CD14-positive monocyte (primary cell): Measurements from ENCODE around the gene PDE11A. TPM values are rescaled to one million over a fixed set of nuclear protein-coding genes. Genes with fewer than 3 reads are reported as not detected.

Source experiments
- DNase-seq, 3 donors: peaks; one replicate each; pipeline ENCODE4 v3.0.0-alpha.2; 2011 to 2022
- H2AFZ ChIP-seq: 2 replicates; pipeline ENCODE4 v1.6.0; 2012; ENCODE audit warnings: mild to moderate bottlenecking, low read depth, low read length, inconsistent platforms; ENCODE audit not compliant: insufficient read depth, poor library complexity, severe bottlenecking
- H3K27ac ChIP-seq, 2 donors: 1 replicate in 1 of 2; 2 replicates in 1 of 2; pipeline ENCODE4 v1.5.1; 2012 to 2013; ENCODE audit warnings: low read length in 2 of 2, control low read depth in 1 of 2, inconsistent platforms in 1 of 2, low read depth in 1 of 2, mild to moderate bottlenecking in 1 of 2
- H3K27me3 ChIP-seq, 2 donors: one replicate each; pipeline versions ENCODE4 v1.6.0 to v1.6.1; 2011 to 2013; ENCODE audit warnings: low read length in 2 of 2; ENCODE audit not compliant: control insufficient read depth in 2 of 2, insufficient read depth in 2 of 2
- H3K36me3 ChIP-seq, 2 donors: replicated peaks in 1 of 2; 1 replicate in 1 of 2; 2 replicates in 1 of 2; pipeline versions ENCODE4 v1.5.1 to v1.6.1; 2012 to 2013; ENCODE audit warnings: low read length in 2 of 2, control low read depth in 1 of 2, inconsistent platforms in 1 of 2, mild to moderate bottlenecking in 1 of 2; ENCODE audit not compliant: insufficient read depth in 2 of 2, control insufficient read depth in 1 of 2
- H3K4me1 ChIP-seq, 2 donors: 1 replicate in 1 of 2; 2 replicates in 1 of 2; pipeline versions ENCODE4 v1.5.1 to v1.6.1; 2012 to 2013; ENCODE audit warnings: low read length in 2 of 2, control low read depth in 1 of 2, inconsistent platforms in 1 of 2, mild to moderate bottlenecking in 1 of 2, moderate library complexity in 1 of 2; ENCODE audit not compliant: insufficient read depth in 2 of 2, control insufficient read depth in 1 of 2
- H3K4me2 ChIP-seq: replicated peaks from 2 replicates; pipeline ENCODE3; 2012; ENCODE audit warnings: low read length, moderate library complexity, mild to moderate bottlenecking; ENCODE audit not compliant: poor library complexity, severe bottlenecking; ENCODE audit errors: extremely low read depth
- H3K4me3 ChIP-seq, 3 experiments: fragments of 200-600 bp in 1 of 3; sonication (generic) in 1 of 3; replicated peaks in 1 of 3; 1 replicate in 2 of 3; 2 replicates in 1 of 3; pipeline ENCODE4 v1.5.1; 2011 to 2013; ENCODE audit warnings: low read length in 3 of 3, mild to moderate bottlenecking in 3 of 3, control low read depth in 2 of 3, low read depth in 2 of 3, inconsistent platforms in 1 of 3, moderate library complexity in 1 of 3
- H3K79me2 ChIP-seq: 2 replicates; pipeline ENCODE4 v1.6.0; 2012; ENCODE audit warnings: mild to moderate bottlenecking, control low read depth, inconsistent platforms, low read length, moderate library complexity; ENCODE audit not compliant: insufficient read depth
- H3K9ac ChIP-seq: 2 replicates; pipeline ENCODE4 v1.6.0; 2017; ENCODE audit warnings: low read length, mild to moderate bottlenecking; ENCODE audit not compliant: insufficient read depth, poor library complexity, severe bottlenecking
- H3K9me3 ChIP-seq, 2 donors: replicated peaks in 1 of 2; 1 replicate in 1 of 2; 2 replicates in 1 of 2; pipeline versions ENCODE4 v1.5.1 to v1.6.1; 2012 to 2013; ENCODE audit warnings: low read length in 2 of 2, control low read depth in 1 of 2; ENCODE audit not compliant: control insufficient read depth in 1 of 2, insufficient read depth in 1 of 2
- H4K20me1 ChIP-seq: 2 replicates; pipeline ENCODE4 v1.6.0; 2012; ENCODE audit warnings: mild to moderate bottlenecking, low read length, control low read depth, moderate library complexity; ENCODE audit not compliant: insufficient read depth
- H3K27ac Mint-ChIP-seq, 7 donors: one replicate each; pipeline ENCODE4 v1.8.0; 2020; ENCODE audit warnings: mild to moderate bottlenecking in 7 of 7, mixed read lengths in 7 of 7, moderate library complexity in 6 of 7, inconsistent platforms in 2 of 7
- H3K27me3 Mint-ChIP-seq, 3 donors: one replicate each; pipeline ENCODE4 v1.8.0; 2021 to 2022; ENCODE audit warnings: low read depth in 3 of 3, mild to moderate bottlenecking in 3 of 3, mixed read lengths in 3 of 3, moderate library complexity in 3 of 3, inconsistent platforms in 1 of 3
- H3K36me3 Mint-ChIP-seq, 2 donors: one replicate each; pipeline ENCODE4 v1.8.0; 2020; ENCODE audit warnings: mixed read lengths in 2 of 2, inconsistent platforms in 1 of 2, mild to moderate bottlenecking in 1 of 2
- H3K4me1 Mint-ChIP-seq: one replicate; pipeline ENCODE4 v1.8.0; 2020; ENCODE audit warnings: mild to moderate bottlenecking, mixed read lengths
- H3K4me3 Mint-ChIP-seq, 2 donors: one replicate each; pipeline ENCODE4 v1.8.0; 2020; ENCODE audit warnings: mild to moderate bottlenecking in 2 of 2, mixed read lengths in 2 of 2, moderate library complexity in 1 of 2
- H3K9me3 Mint-ChIP-seq, 7 donors: one replicate each; pipeline ENCODE4 v1.8.0; 2020 to 2022; ENCODE audit warnings: mixed read lengths in 7 of 7, mild to moderate bottlenecking in 6 of 7, moderate library complexity in 6 of 7, inconsistent platforms in 2 of 7
- WGBS: methylation state at CpG from one replicate; pipeline ENCODE4 v1.1.5; 2013; ENCODE audit warnings: missing lambda C conversion rate; ENCODE audit not compliant: insufficient coverage; 5-methylcytosine and 5-hydroxymethylcytosine counted together
- intact Hi-C, 2 donors: fragments of 100-400 bp; cut with micrococcal nuclease; formaldehyde crosslinking; loops; one replicate each; pipeline versions ENCODE4 v1.15.0 to v1.15.1; 2023
- polyA plus RNA-seq, 3 donors: library from polyadenylated mRNA; depleted of rRNA in 1 of 3; unstranded in 2 of 3; stranded (reverse) in 1 of 3; fragments of 300-500 nt in 2 of 3; fragments of >200 nt in 1 of 3; fragmentation: Illumina TruSeq in 2 of 3; gene quantifications; 1 replicate in 2 of 3; 2 replicates in 1 of 3; pipeline ENCODE4 v1.2.3, GENCODE V29; 2012 to 2021
- TF ChIP-seq, protein P1 (sequence below): fragments of 200-600 bp; IDR thresholded peaks from one replicate; pipeline ENCODE4 v1.8.0; 2022; ENCODE audit warnings: antibody characterized with exemption, mild to moderate bottlenecking

The PDE11A gene
- polyA plus RNA-seq, 3 donors: not detected

DNA sequence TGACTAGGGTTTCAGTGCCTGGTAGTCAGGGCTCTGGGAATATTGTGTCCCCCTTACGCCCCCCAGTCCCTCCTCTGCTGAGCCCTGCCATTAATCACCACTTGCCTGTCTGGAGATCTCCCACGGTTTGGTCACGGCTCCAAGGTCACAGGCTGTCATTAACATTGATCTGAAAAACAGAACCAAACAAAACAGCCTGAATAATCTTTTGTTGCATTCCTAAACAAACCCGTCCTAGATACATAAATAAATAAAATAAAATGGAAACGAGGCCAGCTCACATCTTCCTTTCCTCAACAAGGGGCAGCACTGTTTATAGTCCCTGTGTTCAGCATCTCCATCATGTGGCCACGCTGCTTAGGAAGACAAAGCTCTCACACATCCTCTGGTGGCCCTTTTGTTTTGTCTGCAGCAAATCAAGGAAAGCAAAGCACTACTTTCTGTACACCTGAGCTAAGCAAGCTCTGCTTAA lies 397.2 kb downstream of the PDE11A start:
- no peaks in the 10 kb centered on the region for H3K36me3 ChIP-seq
- H3K9me3 ChIP-seq: no peaks in the 10 kb centered on the region
- DNase-seq: no peak
- Mint-ChIP-seq H3K4me1 (no peaks in the 10 kb centered on the region), H3K36me3 (no peaks in the 10 kb centered on the region), H3K4me3 (no peak overlapping the region), H3K27me3 (peaks cover 0 to 4% (median 2%) of the 10 kb centered on the region in 3 donors), H3K27ac (no peak overlapping the region), H3K9me3 (peaks cover 0 to 3% (median 0%) of the 10 kb centered on the region in 7 donors)
- TF ChIP-seq, protein P1, sequence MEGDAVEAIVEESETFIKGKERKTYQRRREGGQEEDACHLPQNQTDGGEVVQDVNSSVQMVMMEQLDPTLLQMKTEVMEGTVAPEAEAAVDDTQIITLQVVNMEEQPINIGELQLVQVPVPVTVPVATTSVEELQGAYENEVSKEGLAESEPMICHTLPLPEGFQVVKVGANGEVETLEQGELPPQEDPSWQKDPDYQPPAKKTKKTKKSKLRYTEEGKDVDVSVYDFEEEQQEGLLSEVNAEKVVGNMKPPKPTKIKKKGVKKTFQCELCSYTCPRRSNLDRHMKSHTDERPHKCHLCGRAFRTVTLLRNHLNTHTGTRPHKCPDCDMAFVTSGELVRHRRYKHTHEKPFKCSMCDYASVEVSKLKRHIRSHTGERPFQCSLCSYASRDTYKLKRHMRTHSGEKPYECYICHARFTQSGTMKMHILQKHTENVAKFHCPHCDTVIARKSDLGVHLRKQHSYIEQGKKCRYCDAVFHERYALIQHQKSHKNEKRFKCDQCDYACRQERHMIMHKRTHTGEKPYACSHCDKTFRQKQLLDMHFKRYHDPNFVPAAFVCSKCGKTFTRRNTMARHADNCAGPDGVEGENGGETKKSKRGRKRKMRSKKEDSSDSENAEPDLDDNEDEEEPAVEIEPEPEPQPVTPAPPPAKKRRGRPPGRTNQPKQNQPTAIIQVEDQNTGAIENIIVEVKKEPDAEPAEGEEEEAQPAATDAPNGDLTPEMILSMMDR: no peak
- no peaks in the 10 kb centered on the region for H3K4me1 ChIP-seq
- no peak overlapping the region for H3K4me3 ChIP-seq
- H4K20me1 ChIP-seq: no peaks in the 10 kb centered on the region
- H3K27ac ChIP-seq: no peak overlapping the region
- H2AFZ ChIP-seq: no peak overlapping the region
- intact Hi-C loops: no loop called here
- H3K79me2 ChIP-seq: no peaks in the 10 kb centered on the region
- H3K27me3 ChIP-seq: no peaks in the 10 kb centered on the region
- H3K9ac ChIP-seq: no peak overlapping the region
- no peak overlapping the region for H3K4me2 ChIP-seq
- WGBS: 80% methylated on average over 2 of the region's 6 CpGs

GRCh38 chr2:177673602-177674595 lies 398.7 kb downstream of the PDE11A start:
- H3K9ac ChIP-seq: no peak overlapping the region
- no peak overlapping the region for H3K27ac Mint-ChIP-seq

More at GRCh38 chr2:177673602-177674595, 398.7 kb downstream of the PDE11A start:
- no peak overlapping the region for H2AFZ ChIP-seq
- no peak overlapping the region for H3K27ac ChIP-seq
- H3K27me3 Mint-ChIP-seq: peaks cover 0 to 4% (median 2%) of the 10 kb centered on the region in 3 donors
- H3K4me1 Mint-ChIP-seq: no peaks in the 10 kb centered on the region
- H3K9me3 ChIP-seq: no peaks in the 10 kb centered on the region
- H3K4me2 ChIP-seq: no peak overlapping the region
- no peaks in the 10 kb centered on the region for H3K36me3 ChIP-seq
- H3K4me1 ChIP-seq: no peaks in the 10 kb centered on the region
- H3K4me3 ChIP-seq: no peak overlapping the region
- no peak for DNase-seq
- H3K27me3 ChIP-seq: no peaks in the 10 kb centered on the region
- H4K20me1 ChIP-seq: no peaks in the 10 kb centered on the region
- WGBS: 79% methylated on average over 7 of the region's 9 CpGs
- TF ChIP-seq, protein P1: no peak
- no peaks in the 10 kb centered on the region for H3K36me3 Mint-ChIP-seq
- H3K79me2 ChIP-seq: no peaks in the 10 kb centered on the region
- no peak overlapping the region for H3K4me3 Mint-ChIP-seq
- peaks cover 0 to 3% (median 0%) of the 10 kb centered on the region in 7 donors for H3K9me3 Mint-ChIP-seq
- intact Hi-C loops: no loop called here
